Stimulated activated naive CD4-positive, alpha-beta T cell (primary cell): ENCODE measurements around the gene LRRC4B.
A peak's percentile ranks its signal among the peaks of the same experiment; 100 is the strongest.
"Not testable (repeated sequence)": the region's sequence is repeated elsewhere in the genome, so short reads cannot be mapped to it uniquely, and the experiment has no call there.

Experiments used
- DNase-seq, 6 experiments: peaks; one replicate each; lab custom pipeline; 2025; lab: John Stamatoyannopoulos, UW

Gene LRRC4B, protein sequence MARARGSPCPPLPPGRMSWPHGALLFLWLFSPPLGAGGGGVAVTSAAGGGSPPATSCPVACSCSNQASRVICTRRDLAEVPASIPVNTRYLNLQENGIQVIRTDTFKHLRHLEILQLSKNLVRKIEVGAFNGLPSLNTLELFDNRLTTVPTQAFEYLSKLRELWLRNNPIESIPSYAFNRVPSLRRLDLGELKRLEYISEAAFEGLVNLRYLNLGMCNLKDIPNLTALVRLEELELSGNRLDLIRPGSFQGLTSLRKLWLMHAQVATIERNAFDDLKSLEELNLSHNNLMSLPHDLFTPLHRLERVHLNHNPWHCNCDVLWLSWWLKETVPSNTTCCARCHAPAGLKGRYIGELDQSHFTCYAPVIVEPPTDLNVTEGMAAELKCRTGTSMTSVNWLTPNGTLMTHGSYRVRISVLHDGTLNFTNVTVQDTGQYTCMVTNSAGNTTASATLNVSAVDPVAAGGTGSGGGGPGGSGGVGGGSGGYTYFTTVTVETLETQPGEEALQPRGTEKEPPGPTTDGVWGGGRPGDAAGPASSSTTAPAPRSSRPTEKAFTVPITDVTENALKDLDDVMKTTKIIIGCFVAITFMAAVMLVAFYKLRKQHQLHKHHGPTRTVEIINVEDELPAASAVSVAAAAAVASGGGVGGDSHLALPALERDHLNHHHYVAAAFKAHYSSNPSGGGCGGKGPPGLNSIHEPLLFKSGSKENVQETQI

DNA sequence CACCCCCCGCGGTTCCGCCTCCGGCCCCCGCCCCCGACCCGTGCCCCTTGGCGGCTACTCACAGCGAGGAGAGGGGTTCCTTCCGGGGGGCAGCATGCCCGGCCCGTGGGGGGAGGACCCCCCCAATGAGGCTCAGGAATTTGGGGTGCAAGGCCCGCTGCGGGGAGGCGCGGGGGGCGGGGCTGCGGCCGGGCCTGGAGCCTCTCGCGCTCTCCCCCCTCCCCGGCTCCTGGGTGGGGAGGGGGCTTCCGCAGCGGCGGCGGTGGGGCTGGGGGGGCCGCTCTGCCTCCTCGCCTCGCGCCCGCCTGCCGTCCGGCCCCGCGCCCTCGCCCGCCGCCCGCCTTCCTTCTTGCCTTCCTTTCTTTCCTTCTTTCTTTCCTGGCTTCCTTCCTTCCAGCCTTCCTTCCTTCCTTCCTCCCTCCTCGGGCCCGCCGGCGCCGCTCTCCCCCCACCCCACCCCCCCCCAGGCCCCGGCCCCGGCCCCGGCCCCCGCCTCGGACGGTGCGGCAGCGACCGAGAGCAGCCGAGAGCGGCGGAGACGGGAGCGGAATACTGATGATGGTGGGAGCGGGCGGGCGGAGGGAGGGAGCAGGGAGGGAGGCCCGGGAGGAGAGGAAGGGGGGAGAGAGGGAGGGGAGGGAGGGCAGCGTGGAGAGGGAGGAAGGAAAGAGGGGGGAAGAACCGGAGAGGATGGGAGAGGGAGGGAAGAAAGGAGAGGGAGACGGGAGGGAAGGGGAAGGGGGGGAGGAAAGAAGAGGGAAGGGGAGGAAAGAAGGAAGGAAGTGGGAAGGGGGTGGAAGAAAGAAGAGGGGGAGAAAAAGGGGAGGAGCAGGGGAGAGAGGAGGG lies at the start of gene LRRC4B:
Gene LRRC4B, minus strand, starts transcription at position 554 of the 846 bp plus-strand sequence. CDS start 19,597 bp downstream, outside the sequence.
- no peak for DNase-seq

DNA sequence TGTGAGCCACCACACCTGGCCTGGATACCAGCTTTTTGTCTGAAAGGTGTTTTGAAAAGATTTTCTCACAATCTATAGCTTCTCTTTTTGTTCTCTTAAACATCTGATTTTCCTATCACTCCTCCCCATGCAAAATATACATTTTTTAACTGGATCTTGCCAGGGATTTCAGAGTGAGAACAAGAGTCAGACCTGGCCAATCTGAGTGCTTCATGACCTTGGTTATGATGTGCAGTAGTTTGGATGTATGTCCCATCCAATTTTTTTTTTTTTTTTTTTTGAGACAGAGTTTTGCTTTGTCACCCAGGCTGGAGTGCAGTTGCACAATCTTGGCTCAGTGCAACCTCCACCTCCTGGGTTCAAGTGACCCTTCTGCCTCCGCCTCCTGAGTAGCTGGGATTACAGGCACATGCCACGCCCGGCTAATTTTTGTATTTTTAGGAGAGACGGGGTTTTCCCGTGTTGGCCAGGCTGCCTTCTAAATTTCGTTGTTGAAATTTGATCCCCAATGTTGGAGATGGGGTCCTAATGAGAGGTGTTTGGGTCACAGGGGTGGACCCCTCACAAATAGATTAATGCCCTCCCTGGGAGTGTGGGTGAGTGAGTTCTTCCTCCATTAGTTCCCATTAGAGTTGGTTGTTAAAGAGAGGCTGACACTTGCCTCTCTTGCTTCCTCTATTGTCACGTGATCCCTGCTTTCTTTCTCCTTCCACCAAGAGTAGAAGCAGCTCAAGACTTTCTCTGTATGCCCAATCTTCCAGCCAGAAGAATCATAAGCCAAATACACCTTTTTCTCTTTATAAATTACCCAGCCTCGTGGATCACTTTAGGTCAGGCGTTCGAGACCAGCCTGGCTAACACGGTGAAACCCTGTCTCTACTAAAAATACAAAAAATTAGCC lies 44.5 kb upstream of the LRRC4B start:
- DNase-seq: not testable (repeated sequence)

DNA sequence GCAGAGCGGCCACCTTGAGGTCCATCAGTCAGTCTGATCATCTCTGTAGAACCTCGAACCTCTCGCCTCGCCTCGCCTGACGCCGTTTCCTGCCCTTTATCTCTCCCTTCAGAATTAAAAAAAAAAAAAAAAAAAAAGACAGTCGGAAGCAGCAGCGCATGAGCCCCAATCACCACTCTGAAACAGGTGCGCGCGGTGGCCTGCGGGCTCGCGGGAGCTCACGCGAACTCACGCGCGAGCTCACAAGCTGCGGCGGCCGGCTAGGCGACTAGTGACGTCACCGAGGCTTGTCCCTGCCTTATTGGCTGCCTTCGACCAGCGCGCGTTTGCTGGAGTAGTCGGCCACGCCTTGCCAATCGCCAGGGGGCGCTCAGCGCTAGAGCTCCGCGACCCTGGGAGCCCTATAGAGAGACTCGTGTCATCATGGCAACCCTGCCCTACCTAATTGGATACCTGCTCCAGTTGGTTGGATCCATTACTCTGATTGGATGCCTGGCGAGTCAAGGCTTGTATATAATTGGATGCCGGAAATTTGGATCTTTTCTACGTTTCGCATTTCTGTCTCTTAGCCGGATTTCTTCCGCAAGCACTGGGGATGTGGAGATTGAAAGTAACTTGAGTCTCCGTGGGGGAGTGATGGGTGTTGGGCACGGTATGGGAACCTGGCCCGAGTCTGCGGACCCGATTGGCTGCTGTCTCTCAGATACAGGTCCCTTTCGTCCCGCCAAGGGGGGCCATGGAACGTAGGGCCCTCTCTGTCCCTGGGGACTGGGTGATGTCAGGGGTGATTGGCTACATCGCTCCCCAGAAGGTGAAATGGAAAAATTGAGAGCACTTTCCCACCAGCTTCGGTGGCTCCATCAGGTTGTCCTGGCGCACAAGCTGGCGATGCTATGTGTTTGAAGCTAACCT lies 39.9 kb upstream of the LRRC4B start:
- DNase-seq: peak; percentile 16 to 59 (median 50)

DNA sequence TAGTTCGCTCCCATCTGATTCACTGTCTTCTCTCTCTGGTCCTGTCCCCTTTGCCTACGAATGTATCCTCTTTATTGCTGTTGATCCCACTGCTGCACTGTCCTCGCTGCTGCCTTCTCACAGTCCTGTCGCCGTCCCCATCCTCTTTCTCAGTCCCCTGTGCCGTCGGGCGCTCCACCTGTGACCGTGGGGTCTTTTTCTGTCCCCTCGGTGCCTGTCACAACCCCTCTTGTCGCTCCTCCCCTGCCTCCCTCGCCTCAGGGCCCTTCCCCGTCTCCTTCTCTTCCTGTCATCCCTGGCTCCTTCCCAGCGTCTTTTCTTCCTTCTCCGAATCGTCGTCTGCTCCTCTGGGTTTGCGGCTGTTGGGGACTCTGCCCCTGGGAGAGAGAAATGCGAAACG lies 39.2 kb upstream of the LRRC4B start:
- no peak for DNase-seq

DNA sequence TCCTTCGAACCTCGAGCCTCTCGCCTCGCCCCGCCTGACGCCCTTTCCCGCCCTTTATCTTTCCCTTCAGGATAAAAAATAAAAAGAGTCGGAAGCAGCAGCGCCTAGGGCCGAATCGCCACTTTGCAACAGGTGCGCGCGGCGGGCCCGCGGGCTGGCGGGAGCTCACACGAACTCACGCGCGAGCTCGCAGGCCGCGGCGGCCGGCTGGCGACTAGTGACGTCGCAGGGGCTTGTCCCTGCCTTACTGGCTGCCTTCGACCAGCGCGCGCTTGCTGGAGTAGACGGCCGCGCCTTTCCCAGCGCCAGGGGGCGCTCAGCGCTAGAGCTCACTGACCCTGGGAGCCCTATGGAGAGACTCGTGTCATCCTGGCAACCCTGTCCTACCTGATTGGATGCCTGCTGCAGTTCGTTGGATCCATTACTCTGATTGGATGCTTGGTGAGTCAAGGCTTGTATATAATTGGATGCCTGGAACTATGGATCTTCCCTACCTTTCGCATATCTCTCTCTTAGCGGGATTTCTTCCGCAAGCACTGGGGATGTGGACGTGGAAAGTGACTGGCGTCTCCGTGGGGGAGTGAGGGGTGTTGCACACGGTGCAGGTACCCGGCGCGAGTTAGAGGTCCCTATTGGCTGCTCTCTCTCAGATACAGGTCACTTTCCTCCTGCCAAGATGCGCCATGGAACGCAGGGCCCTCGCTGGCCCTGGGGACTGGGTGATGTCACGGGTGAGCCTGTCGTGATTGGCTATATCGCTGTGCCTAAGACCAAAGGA lies 38.0 kb upstream of the LRRC4B start:
- not testable (repeated sequence) for DNase-seq

DNA sequence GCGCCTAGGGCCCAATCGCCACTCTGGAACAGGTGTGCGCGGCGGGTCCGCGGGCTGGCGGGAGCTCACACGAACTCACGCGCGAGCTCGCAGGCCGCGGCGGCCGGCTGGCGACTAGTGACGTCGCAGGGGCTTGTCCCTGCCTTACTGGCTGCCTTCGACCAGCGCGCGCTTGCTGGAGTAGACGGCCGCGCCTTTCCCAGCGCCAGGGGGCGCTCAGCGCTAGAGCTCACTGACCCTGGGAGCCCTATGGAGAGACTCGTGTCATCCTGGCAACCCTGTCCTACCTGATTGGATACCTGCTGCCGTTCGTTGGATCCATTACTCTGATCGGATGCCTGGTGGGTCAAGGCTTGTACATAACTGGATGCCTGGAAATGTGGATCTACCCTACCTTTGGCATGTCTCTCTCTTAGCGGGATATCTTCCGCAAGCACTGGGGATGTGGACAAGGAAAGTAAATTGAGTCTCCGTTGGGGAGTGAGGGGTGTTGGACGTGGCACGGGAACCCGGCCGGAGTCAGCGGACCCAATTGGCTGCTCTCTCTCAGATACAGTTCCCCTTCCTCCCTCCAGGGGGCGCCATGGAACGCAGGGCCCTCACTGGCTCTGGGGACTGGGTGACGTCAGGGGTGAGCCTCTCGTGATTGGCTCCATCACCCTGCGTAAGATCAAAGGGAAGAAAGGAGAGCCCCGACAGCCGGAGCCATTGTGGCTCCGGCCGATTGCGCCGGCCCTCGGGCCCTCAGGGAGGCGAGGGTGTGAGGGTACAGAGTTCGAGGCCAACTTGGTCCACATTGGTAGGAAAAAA lies 36.2 kb upstream of the LRRC4B start:
- not testable (repeated sequence) for DNase-seq

DNA sequence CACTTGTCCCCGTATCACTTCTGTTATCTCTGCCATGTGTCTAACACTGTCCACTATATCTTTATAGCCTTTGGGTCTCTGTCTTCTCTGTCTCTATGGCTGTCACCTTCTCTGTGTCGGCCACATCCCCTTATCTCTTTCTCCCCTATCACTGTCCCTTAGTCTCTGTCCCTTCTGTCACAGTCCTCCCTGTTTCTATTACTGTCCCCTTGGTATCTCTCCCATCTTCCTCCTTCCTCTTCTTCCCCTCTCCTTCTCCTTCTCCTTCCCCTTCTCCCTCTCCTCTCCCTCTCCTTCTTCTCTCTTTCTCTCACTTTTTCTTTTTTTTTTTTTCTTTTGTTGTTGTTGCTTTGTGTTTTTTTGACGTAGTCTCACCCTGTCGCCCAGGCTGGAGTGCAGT lies 34.7 kb upstream of the LRRC4B start:
- no peak for DNase-seq

DNA sequence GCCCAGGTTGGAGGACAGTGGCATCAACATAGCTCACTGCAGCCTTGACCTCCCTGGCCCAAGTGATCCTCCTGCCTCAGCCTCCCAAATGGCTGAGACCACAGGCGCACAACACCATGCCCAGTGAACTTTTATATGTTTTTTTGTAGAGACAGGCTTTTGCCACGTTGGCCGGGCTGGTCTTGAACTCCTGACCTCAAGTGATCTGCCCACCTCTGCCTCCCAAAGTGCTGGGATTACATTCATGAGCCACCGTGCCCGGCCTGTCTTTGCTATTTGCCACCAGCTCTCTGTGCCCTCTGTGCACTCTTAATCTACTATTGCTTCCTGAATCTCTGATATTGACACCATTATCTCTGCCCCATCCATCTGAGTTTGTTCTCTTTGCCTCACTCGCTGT lies 34.3 kb upstream of the LRRC4B start:
- no peak for DNase-seq

DNA sequence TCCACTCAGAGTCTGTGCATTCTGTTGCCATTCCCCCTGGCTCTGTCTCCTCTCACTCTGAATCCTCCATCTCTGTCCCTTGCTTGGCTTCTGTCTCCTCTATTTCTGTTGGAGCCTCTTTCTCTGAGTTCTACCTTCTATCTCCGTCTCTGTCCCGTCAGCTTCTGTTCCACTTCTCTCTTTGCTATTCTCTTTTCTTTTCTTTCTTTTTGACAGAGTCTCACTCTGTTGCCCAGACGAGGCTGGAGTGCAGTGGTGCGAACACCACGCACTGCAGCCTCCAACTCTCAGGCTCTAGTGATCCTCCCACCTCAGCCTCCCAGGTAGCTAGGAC lies 33.8 kb upstream of the LRRC4B start:
- DNase-seq: no peak

DNA sequence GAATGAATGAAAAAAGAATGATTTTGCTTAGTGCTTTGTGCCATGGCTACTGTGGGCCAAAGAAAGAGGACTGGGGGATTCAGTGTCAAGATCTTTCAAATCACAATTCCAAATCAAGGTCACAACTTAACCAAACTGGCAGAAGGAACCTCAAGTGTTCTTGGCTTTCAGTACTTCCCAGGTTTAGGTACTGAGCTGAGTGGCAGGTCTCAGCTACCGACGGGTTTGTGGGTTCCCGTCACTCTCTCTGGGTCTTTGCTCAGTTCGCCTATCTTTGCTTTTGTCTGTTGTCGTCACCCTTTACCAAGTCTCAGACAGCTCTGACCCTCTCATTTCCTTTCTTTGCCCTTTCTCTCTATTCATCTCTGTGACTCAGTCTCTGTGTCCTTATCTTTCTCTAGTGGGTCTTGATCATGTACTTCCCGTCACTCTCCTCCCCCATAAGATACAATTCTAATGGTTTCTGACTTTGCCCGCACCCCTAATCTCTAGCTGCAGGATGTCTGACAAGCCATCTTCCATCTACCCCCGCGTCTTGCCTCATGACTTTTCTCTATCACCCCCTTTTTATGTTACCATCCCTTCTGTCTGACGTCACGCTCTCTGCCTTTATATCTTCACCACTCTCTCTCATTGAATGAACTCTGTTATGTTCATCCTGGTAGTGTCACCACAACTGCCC lies 33.3 kb upstream of the LRRC4B start:
- no peak for DNase-seq

DNA sequence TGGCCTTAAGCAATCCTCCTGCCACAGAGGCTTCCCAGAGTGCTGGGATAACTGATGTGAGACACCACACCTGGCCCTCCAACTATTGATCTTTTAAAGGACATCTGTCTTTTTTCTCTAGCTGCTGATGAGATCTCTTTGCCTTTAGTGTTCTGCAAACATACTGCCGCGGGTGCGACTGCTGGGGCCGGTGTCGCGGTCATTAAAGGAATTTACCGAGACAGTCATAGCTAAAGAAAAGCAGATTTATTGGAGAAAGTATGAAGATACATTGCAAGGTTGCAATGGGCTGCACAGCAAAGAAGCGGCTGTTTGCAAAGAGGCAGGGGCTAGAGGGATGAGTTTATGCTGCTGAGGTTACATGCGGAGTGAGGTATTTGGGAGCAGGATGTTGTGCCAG lies 31.2 kb upstream of the LRRC4B start:
- DNase-seq: no peak

DNA sequence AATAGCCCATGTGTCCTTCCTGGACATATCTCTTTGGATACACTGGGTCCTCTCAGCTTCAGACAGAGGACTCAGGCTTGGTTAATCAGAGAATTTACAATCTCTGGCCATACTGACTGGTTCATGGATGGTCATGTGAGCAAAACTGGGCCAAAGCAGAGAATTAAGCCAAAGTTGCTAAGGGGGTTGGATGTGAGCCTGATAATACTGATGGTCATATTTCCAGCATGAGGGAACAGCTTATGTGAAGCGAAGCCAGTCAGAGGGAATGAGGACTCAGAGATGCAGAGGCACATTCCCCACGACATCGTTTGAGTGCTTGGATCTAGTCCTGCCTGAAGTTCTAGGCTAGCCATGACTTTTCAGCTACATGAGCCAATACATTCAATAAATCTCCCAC lies 22.0 kb upstream of the LRRC4B start:
- no peak for DNase-seq

DNA sequence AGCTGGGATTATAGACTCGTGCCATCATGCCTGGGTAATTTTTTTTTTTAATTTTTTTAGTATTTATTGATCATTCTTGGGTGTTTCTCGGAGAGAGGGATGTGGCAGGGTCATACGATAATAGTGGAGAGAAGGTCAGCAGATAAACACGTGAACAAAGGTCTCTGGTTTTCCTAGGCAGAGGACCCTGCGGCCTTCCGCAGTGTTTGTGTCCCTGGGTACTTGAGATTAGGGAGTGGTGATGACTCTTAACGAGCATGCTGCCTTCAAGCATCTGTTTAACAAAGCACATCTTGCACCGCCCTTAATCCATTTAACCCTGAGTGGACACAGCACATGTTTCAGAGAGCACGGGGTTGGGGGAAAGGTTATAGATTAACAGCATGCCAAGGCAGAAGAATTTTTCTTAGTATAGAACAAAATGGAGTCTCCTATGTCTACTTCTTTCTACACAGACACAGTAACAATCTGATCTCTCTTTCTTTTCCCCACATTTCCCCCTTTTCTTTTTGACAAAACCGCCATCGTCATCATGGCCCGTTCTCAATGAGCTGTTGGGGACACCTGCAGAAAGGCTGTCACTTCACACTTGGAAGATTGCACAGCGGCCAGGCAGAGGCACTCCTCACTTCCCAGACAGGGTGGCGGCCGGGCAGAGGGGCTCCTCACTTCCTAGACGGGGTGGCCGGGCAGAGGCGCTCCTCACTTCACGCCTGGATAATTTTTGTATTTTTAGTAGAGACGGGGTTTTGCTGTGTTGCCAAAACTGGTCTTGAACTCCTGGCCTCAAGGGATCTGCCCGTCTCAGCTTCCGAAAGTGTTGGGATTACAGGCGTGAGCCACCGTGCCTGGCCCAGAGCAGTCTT lies 13.8 kb upstream of the LRRC4B start:
- DNase-seq: not testable (repeated sequence)

DNA sequence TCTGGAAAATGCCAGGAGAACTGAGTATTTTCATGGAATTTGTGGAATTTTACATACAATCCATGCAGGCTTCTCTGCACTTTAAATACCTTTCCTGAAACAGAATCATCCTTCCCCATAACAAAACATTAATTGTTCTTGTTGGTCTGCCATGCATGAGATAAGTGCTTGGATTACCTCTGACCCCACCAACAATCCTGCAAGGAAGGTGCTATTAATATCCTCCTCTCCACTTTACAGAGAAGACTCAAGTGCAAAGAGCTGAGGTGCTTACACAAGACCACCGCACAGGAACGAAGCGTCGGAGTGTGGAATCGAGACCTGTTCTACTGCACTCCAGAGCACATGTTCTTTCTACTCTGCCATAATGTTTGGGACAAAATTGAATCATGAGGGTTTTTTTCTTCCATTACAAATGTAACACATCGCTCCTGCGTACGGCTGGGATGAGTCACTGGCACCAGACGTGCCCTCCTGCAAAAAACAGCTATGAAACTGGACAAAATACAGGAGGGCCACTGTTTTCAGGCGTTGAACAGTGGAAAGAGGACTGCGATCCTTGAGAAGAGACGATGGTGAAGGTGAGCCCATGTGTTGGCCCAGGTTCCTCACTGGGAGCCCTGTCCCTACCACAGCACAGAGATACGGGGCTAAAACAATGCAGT lies 12.9 kb upstream of the LRRC4B start:
- no peak for DNase-seq

DNA sequence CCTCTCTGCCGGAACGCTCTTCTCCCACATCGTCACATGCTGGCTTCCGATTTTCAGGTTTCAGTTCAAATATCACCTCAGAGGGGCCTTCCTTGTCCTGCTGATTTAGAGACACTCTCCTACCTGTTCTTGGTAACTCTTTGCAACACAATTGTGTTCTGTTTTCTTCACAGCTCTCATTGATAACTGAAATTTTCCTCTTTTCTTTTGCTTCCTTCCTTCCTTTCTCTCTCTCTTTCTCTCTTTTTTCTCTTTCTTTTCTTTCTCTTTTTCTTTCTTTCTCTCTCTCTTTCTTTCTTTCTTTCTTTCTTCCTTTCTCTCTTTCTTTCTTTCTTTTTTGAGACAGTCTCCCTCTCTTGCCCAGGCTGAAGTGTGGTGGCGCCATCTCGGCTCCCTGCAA lies 12.0 kb upstream of the LRRC4B start:
- no peak for DNase-seq

DNA sequence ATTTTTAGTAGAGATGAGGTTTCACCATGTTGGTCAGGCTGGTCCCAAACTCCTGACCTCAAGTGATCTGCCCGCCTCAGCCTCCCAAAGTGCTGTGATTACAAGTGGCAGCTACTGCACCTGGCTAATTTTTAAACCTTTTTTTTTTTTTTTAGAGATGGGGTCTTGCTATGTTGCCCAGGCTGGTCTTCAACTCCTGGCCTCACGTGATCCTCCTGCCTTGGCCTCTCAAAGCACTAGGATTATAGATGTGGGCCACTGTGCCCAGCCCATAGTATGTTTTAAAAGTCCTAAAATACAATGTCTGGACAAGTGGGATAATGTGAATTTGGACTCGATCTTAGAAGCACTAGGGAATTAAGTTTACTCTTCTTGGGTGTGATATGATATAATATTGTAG lies 8.5 kb upstream of the LRRC4B start:
- not testable (repeated sequence) for DNase-seq
